K562 (cell line): ENCODE data around the gene DLGAP1. TPM values are rescaled to one million over a fixed set of nuclear protein-coding genes. Genes with fewer than 3 reads are reported as not detected.

Experiments used
- MYNN ChIP-seq, 2 experiments: sonication (generic); formaldehyde crosslinking in 1 of 2; IDR thresholded peaks; 2 replicates each; pipeline versions ENCODE4 v1.5.0 to v1.6.1; 2016 to 2020; ENCODE audit warnings: antibody characterized with exemption in 1 of 2, missing genetic modification reagents in 1 of 2
- NFIX ChIP-seq: fragments of 250-450 bp; sonication (Bioruptor Pico); IDR thresholded peaks from 2 replicates; pipeline ENCODE4 v1.4.0; 2020; ENCODE audit warnings: low read depth, mild to moderate bottlenecking, moderate library complexity
- PCBP2 ChIP-seq: fragments of 200-400 bp; formaldehyde crosslinking; IDR thresholded peaks from 2 replicates; pipeline ENCODE4 v1.6.1; 2018; ENCODE audit warnings: low read length, low read depth, mild to moderate bottlenecking, moderate library complexity; ENCODE audit not compliant: poor library complexity, severe bottlenecking
- SMAD3 ChIP-seq: fragments of 450-650 bp; formaldehyde crosslinking; conservative IDR thresholded peaks from 2 replicates; pipeline ENCODE4 v1.4.0; 2020; ENCODE audit warnings: mild to moderate bottlenecking
- polyA plus RNA-seq, 8 experiments: library from polyadenylated mRNA; depleted of rRNA in 4 of 8; stranded (reverse) in 5 of 8; unstranded in 3 of 8; fragments of >200 nt; fragmentation: Nextera tagmentation in 2 of 8; fragmentation: Illumina TruSeq in 1 of 8; extraction: Ambion mirVana in 2 of 8; extraction: Trizol in 1 of 8; gene quantifications; 2 replicates each; pipeline versions ENCODE4 v1.2.1 to v1.2.3, GENCODE V29; 2011 to 2014; ENCODE audit warnings: inconsistent platforms in 1 of 8, missing spikeins in 1 of 8
- total RNA-seq, 7 experiments: library from RNA; depleted of rRNA in 6 of 7; stranded (reverse); fragments of >200 nt in 6 of 7; fragmentation: Illumina TruSeq in 2 of 7; extraction: Trizol in 2 of 7; gene quantifications; 2 replicates each; pipeline versions ENCODE4 v1.2.1 to v1.2.3, GENCODE V29; 2011 to 2021; ENCODE audit warnings: low replicate concordance in 1 of 7
- TF ChIP-seq, protein P1 (sequence below), 2 experiments: fragments of 150-350 bp in 1 of 2; IDR thresholded peaks; 2 replicates each; pipeline ENCODE4 v1.6.1; 2012 to 2016; ENCODE audit warnings: low read depth in 2 of 2, low read length in 2 of 2, mild to moderate bottlenecking in 1 of 2, moderate library complexity in 1 of 2
- TF ChIP-seq, protein P2 (sequence below): fragments of 450-650 bp; IDR thresholded peaks from one replicate; pipeline ENCODE4 v1.6.1; 2018; ENCODE audit warnings: mild to moderate bottlenecking, moderate library complexity; ENCODE audit not compliant: partially characterized antibody
- TF ChIP-seq, protein P3 (sequence below): sonication (generic); formaldehyde crosslinking; IDR thresholded peaks from 2 replicates; pipeline ENCODE4 v1.8.0; 2022; ENCODE audit warnings: mild to moderate bottlenecking, missing genetic modification reagents
- TF ChIP-seq, protein P4 (sequence below), 2 experiments: fragments of 450-650 bp; IDR thresholded peaks; 2 replicates each; pipeline ENCODE4 v1.6.1; 2016
- TF ChIP-seq, protein P5 (sequence below), 2 experiments: IDR thresholded peaks; 2 replicates each; pipeline ENCODE4 v1.6.1; 2011; ENCODE audit warnings: borderline replicate concordance in 1 of 2, control low read depth in 1 of 2, low read depth in 1 of 2, low read length in 1 of 2, mild to moderate bottlenecking in 1 of 2, mixed read lengths in 1 of 2, moderate library complexity in 1 of 2; ENCODE audit not compliant: insufficient read depth in 1 of 2, insufficient read length in 1 of 2, poor library complexity in 1 of 2, severe bottlenecking in 1 of 2; ENCODE audit errors: extremely low read depth in 1 of 2
- TF ChIP-seq, protein P6 (sequence below): fragments of 250-450 bp; sonication (Bioruptor Pico); IDR thresholded peaks from 2 replicates; pipeline ENCODE4 v1.5.0; 2022; ENCODE audit warnings: mild to moderate bottlenecking

DLGAP1 gene
- total and polyA plus RNA-seq, 9 of the 15 experiments (the other 6 are each of a cell fraction or from before 2014, with no cell fraction given) = 0.04 to 0.22 (median 0.08) TPM

DNA sequence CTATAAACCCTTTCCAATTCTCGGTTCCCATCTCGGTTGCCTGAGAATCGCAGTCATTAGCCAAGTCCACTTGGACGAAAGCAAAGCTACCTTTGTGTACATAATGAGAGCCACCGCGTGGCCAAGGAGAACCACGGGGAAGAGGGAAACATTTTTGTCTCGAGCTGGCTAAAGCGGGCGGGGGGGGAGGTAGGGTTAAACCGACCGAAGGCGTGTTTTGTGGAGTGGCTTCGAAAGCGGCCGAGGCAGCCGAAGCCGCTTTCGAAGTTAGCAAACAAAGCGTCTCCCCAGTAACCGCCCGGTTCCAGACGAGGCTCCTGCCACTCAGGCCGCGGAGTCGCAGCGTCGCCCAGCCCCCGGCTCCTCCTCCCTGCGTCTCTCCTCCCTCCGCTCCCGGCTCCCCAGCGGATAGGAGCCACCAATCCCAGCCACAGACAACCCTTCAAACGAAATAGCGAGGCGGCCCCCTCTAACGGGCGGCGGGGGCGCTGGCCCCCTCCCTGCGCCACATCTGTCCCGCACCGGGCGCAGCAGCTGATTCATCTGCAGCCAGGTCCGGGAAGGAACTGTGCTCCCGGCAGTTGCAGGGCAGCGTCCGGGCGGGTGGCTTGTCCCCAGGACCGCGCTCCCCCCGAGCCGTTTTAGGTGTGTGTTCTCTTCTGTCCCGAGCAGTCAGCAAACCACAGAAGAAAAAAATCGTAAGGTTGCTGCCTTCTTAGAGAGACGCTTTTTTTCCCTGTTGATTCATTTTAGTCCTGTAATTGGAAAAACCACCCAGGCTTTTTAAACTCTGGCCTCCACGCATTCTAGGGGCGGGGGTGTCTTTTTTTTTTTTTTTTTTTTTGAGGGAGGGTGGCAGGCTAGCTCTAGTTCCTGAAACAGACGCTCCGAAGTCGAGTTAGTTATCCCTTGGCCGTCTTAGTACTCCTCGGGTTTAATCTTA, 1006.9 kb downstream of the DLGAP1 start (continued):
- TF ChIP-seq, protein P1, sequence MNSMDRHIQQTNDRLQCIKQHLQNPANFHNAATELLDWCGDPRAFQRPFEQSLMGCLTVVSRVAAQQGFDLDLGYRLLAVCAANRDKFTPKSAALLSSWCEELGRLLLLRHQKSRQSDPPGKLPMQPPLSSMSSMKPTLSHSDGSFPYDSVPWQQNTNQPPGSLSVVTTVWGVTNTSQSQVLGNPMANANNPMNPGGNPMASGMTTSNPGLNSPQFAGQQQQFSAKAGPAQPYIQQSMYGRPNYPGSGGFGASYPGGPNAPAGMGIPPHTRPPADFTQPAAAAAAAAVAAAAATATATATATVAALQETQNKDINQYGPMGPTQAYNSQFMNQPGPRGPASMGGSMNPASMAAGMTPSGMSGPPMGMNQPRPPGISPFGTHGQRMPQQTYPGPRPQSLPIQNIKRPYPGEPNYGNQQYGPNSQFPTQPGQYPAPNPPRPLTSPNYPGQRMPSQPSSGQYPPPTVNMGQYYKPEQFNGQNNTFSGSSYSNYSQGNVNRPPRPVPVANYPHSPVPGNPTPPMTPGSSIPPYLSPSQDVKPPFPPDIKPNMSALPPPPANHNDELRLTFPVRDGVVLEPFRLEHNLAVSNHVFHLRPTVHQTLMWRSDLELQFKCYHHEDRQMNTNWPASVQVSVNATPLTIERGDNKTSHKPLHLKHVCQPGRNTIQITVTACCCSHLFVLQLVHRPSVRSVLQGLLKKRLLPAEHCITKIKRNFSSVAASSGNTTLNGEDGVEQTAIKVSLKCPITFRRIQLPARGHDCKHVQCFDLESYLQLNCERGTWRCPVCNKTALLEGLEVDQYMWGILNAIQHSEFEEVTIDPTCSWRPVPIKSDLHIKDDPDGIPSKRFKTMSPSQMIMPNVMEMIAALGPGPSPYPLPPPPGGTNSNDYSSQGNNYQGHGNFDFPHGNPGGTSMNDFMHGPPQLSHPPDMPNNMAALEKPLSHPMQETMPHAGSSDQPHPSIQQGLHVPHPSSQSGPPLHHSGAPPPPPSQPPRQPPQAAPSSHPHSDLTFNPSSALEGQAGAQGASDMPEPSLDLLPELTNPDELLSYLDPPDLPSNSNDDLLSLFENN (IDR thresholded peaks at IDR 0.05; ENCODE audit: low read depth in 2 of 2, low read length in 2 of 2) = peak in 1 of 2 experiments; percentile 85; a peak in 2 of 4 replicates
- TF ChIP-seq PCBP2 = no peak
- TF ChIP-seq, protein P2, sequence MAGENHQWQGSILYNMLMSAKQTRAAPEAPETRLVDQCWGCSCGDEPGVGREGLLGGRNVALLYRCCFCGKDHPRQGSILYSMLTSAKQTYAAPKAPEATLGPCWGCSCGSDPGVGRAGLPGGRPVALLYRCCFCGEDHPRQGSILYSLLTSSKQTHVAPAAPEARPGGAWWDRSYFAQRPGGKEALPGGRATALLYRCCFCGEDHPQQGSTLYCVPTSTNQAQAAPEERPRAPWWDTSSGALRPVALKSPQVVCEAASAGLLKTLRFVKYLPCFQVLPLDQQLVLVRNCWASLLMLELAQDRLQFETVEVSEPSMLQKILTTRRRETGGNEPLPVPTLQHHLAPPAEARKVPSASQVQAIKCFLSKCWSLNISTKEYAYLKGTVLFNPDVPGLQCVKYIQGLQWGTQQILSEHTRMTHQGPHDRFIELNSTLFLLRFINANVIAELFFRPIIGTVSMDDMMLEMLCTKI = no peak
- TF ChIP-seq, protein P3, sequence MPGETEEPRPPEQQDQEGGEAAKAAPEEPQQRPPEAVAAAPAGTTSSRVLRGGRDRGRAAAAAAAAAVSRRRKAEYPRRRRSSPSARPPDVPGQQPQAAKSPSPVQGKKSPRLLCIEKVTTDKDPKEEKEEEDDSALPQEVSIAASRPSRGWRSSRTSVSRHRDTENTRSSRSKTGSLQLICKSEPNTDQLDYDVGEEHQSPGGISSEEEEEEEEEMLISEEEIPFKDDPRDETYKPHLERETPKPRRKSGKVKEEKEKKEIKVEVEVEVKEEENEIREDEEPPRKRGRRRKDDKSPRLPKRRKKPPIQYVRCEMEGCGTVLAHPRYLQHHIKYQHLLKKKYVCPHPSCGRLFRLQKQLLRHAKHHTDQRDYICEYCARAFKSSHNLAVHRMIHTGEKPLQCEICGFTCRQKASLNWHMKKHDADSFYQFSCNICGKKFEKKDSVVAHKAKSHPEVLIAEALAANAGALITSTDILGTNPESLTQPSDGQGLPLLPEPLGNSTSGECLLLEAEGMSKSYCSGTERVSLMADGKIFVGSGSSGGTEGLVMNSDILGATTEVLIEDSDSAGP (CRISPR knock-in tag) = no peak
- TF ChIP-seq, protein P4, sequence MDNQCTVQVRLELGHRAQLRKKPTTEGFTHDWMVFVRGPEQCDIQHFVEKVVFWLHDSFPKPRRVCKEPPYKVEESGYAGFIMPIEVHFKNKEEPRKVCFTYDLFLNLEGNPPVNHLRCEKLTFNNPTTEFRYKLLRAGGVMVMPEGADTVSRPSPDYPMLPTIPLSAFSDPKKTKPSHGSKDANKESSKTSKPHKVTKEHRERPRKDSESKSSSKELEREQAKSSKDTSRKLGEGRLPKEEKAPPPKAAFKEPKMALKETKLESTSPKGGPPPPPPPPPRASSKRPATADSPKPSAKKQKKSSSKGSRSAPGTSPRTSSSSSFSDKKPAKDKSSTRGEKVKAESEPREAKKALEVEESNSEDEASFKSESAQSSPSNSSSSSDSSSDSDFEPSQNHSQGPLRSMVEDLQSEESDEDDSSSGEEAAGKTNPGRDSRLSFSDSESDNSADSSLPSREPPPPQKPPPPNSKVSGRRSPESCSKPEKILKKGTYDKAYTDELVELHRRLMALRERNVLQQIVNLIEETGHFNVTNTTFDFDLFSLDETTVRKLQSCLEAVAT (IDR thresholded peaks at IDR 0.05) = no peak
- TF ChIP-seq MYNN (IDR thresholded peaks at IDR 0.05) = peak; percentile 91
- no peak for TF ChIP-seq MYNN (CRISPR knock-in tag; IDR thresholded peaks at IDR 0.05)
- TF ChIP-seq NFIX (CRISPR knock-in tag) = no peak
- TF ChIP-seq, protein P5, sequence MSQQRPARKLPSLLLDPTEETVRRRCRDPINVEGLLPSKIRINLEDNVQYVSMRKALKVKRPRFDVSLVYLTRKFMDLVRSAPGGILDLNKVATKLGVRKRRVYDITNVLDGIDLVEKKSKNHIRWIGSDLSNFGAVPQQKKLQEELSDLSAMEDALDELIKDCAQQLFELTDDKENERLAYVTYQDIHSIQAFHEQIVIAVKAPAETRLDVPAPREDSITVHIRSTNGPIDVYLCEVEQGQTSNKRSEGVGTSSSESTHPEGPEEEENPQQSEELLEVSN (IDR thresholded peaks at IDR 0.05; ENCODE audit: borderline replicate concordance in 1 of 2, extremely low read depth in 1 of 2, insufficient read depth in 1 of 2, insufficient read length in 1 of 2, low read depth in 1 of 2, low read length in 1 of 2, poor library complexity in 1 of 2, severe bottlenecking in 1 of 2) = peak; percentile 56 to 75
- TF ChIP-seq, protein P6, sequence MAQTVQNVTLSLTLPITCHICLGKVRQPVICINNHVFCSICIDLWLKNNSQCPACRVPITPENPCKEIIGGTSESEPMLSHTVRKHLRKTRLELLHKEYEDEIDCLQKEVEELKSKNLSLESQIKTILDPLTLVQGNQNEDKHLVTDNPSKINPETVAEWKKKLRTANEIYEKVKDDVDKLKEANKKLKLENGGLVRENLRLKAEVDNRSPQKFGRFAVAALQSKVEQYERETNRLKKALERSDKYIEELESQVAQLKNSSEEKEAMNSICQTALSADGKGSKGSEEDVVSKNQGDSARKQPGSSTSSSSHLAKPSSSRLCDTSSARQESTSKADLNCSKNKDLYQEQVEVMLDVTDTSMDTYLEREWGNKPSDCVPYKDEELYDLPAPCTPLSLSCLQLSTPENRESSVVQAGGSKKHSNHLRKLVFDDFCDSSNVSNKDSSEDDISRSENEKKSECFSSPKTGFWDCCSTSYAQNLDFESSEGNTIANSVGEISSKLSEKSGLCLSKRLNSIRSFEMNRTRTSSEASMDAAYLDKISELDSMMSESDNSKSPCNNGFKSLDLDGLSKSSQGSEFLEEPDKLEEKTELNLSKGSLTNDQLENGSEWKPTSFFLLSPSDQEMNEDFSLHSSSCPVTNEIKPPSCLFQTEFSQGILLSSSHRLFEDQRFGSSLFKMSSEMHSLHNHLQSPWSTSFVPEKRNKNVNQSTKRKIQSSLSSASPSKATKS (CRISPR knock-in tag) = no peak
- TF ChIP-seq SMAD3 = peak; percentile 81; the same call in 1 of the 2 replicates
